ENCODE results near the gene RB1. TPM values are rescaled to one million over a fixed set of nuclear protein-coding genes. Genes with fewer than 3 reads are reported as not detected.
A peak's percentile ranks its signal among the peaks of the same experiment; 100 is the strongest.

Gene RB1
- polyA plus RNA-seq (2012; ENCODE audit: low read depth, missing spikeins): 10.3 TPM

GRCh38 chr13:48303359-48304142 is at the start of gene RB1:
Gene RB1 (plus strand): TSS chr13:48303751. CDS start chr13:48303913, 162 bp downstream.
- TF ChIP-seq PAX5 (IDR thresholded peaks at IDR 0.05; ENCODE audit: insufficient read depth, low read length, severe bottlenecking) (no peak), POU2F2 (IDR thresholded peaks at IDR 0.05; ENCODE audit: low read depth, low read length) (no peak), POLR2AphosphoS5 (IDR thresholded peaks at IDR 0.05; ENCODE audit: low read depth, low read length) (peak; percentile 25; the same call in 1 of the 2 replicates), TAF1 (IDR thresholded peaks at IDR 0.05; ENCODE audit: low read depth, low read length) (0 out of 2 replicates have a peak, but pooled peaks have one; percentile 17), SPI1 (IDR thresholded peaks at IDR 0.05; ENCODE audit: low read depth, low read length) (peak; percentile 50; the same call in 1 of the 2 replicates), POLR2A (IDR thresholded peaks at IDR 0.05; ENCODE audit: low read depth, low read length) (peak; percentile 65)
- peak; percentile 94 for FAIRE-seq
- peak; percentile 77 for DNase-seq (ENCODE audit: insufficient read length, low spot score)

GRCh38 chr13:48253849-48254248 is 49.7 kb upstream of the RB1 start:
- TF ChIP-seq POLR2A (IDR thresholded peaks at IDR 0.05; ENCODE audit: low read depth, low read length) (no peak), POU2F2 (IDR thresholded peaks at IDR 0.05; ENCODE audit: low read depth, low read length) (no peak), POLR2AphosphoS5 (IDR thresholded peaks at IDR 0.05; ENCODE audit: low read depth, low read length) (no peak), PAX5 (IDR thresholded peaks at IDR 0.05; ENCODE audit: insufficient read depth, low read length, severe bottlenecking) (no peak), TAF1 (IDR thresholded peaks at IDR 0.05; ENCODE audit: low read depth, low read length) (no peak), SPI1 (IDR thresholded peaks at IDR 0.05; ENCODE audit: low read depth, low read length) (no peak)
- FAIRE-seq (no peak), DNase-seq (ENCODE audit: insufficient read length, low spot score) (no peak)

GRCh38 chr13:48255090-48255489 is 48.5 kb upstream of the RB1 start:
- TF ChIP-seq POLR2AphosphoS5 (IDR thresholded peaks at IDR 0.05; ENCODE audit: low read depth, low read length): no peak
- no peak for TF ChIP-seq PAX5 (IDR thresholded peaks at IDR 0.05; ENCODE audit: insufficient read depth, low read length, severe bottlenecking)
- no peak for TF ChIP-seq TAF1 (IDR thresholded peaks at IDR 0.05; ENCODE audit: low read depth, low read length)
- TF ChIP-seq SPI1 (IDR thresholded peaks at IDR 0.05; ENCODE audit: low read depth, low read length): no peak
- no peak for TF ChIP-seq POLR2A (IDR thresholded peaks at IDR 0.05; ENCODE audit: low read depth, low read length)
- no peak for TF ChIP-seq POU2F2 (IDR thresholded peaks at IDR 0.05; ENCODE audit: low read depth, low read length)
- FAIRE-seq: no peak
- no peak for DNase-seq (ENCODE audit: insufficient read length, low spot score)

DNA sequence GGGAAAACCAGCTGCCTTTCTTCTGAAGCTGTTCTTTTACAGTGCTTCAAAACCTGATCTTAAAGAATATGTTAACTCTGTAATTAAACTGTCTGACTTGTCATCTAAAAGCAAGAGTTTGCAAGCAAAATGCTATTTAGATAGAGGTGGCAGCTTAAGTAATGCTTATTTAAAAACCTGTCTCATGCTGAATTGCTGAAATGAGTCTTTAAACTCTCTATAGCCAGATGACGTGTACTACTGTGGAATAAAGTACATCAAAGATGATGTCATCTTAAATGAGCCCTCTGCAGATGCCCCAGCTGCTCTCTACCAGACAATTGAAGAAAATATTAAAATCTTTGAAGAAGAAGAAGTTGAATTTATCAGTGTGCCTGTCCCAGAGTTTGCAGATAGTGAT is 47.6 kb upstream of the RB1 start:
- TF ChIP-seq POLR2AphosphoS5 (IDR thresholded peaks at IDR 0.05; ENCODE audit: low read depth, low read length) (no peak), SPI1 (IDR thresholded peaks at IDR 0.05; ENCODE audit: low read depth, low read length) (no peak), POLR2A (IDR thresholded peaks at IDR 0.05; ENCODE audit: low read depth, low read length) (no peak), TAF1 (IDR thresholded peaks at IDR 0.05; ENCODE audit: low read depth, low read length) (no peak), PAX5 (IDR thresholded peaks at IDR 0.05; ENCODE audit: insufficient read depth, low read length, severe bottlenecking) (no peak), POU2F2 (IDR thresholded peaks at IDR 0.05; ENCODE audit: low read depth, low read length) (no peak)
- FAIRE-seq (no peak), DNase-seq (ENCODE audit: insufficient read length, low spot score) (no peak)

DNA sequence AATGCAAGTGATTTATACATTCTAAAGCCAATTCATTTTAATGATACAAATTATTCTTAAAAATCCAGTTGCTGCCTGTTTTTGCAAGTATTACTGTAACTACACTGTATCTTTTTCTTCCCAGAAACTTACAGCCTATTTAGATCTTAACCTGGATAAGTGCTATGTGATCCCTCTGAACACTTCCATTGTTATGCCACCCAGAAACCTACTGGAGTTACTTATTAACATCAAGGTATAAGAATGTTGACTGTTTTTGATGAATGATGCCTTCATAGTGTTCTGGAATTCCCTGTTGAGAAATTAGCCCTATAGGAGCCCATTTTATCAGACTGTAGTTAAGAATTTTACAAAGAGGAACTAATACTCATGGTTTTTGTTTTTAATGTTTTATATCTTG is 45.5 kb upstream of the RB1 start:
- DNase-seq (ENCODE audit: insufficient read length, low spot score) (no peak), FAIRE-seq (no peak)
- TF ChIP-seq POU2F2 (IDR thresholded peaks at IDR 0.05; ENCODE audit: low read depth, low read length): no peak
- no peak for TF ChIP-seq SPI1 (IDR thresholded peaks at IDR 0.05; ENCODE audit: low read depth, low read length)
- TF ChIP-seq PAX5 (IDR thresholded peaks at IDR 0.05; ENCODE audit: insufficient read depth, low read length, severe bottlenecking): no peak
- no peak for TF ChIP-seq TAF1 (IDR thresholded peaks at IDR 0.05; ENCODE audit: low read depth, low read length)
- no peak for TF ChIP-seq POLR2A (IDR thresholded peaks at IDR 0.05; ENCODE audit: low read depth, low read length)
- no peak for TF ChIP-seq POLR2AphosphoS5 (IDR thresholded peaks at IDR 0.05; ENCODE audit: low read depth, low read length)

GRCh38 chr13:48258430-48258829 is 45.1 kb upstream of the RB1 start:
- TF ChIP-seq SPI1 (IDR thresholded peaks at IDR 0.05; ENCODE audit: low read depth, low read length) (no peak), TAF1 (IDR thresholded peaks at IDR 0.05; ENCODE audit: low read depth, low read length) (no peak), POLR2AphosphoS5 (IDR thresholded peaks at IDR 0.05; ENCODE audit: low read depth, low read length) (no peak), POU2F2 (IDR thresholded peaks at IDR 0.05; ENCODE audit: low read depth, low read length) (no peak), POLR2A (IDR thresholded peaks at IDR 0.05; ENCODE audit: low read depth, low read length) (no peak), PAX5 (IDR thresholded peaks at IDR 0.05; ENCODE audit: insufficient read depth, low read length, severe bottlenecking) (no peak)
- DNase-seq (ENCODE audit: insufficient read length, low spot score) (no peak), FAIRE-seq (peak; percentile 13)

DNA sequence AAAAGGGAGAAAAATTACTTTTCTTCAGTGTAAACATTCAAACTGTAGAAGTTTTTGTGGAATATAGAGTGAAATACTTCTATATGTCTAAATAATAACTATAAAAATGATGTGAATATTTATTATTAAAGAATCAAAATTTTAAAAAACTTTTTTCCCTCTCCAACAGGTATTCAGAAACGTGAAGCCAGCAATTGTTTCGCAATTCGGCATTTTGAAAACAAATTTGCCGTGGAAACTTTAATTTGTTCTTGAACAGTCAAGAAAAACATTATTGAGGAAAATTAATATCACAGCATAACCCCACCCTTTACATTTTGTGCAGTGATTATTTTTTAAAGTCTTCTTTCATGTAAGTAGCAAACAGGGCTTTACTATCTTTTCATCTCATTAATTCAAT is 42.6 kb upstream of the RB1 start:
- no peak for TF ChIP-seq POLR2AphosphoS5 (IDR thresholded peaks at IDR 0.05; ENCODE audit: low read depth, low read length)
- no peak for TF ChIP-seq PAX5 (IDR thresholded peaks at IDR 0.05; ENCODE audit: insufficient read depth, low read length, severe bottlenecking)
- TF ChIP-seq SPI1 (IDR thresholded peaks at IDR 0.05; ENCODE audit: low read depth, low read length): no peak
- FAIRE-seq (no peak), DNase-seq (ENCODE audit: insufficient read length, low spot score) (no peak)

- FAIRE-seq (no peak), DNase-seq (ENCODE audit: insufficient read length, low spot score) (no peak)
- TF ChIP-seq POU2F2 (IDR thresholded peaks at IDR 0.05; ENCODE audit: low read depth, low read length) (no peak), SPI1 (IDR thresholded peaks at IDR 0.05; ENCODE audit: low read depth, low read length) (no peak), POLR2AphosphoS5 (IDR thresholded peaks at IDR 0.05; ENCODE audit: low read depth, low read length) (no peak), PAX5 (IDR thresholded peaks at IDR 0.05; ENCODE audit: insufficient read depth, low read length, severe bottlenecking) (no peak), POLR2A (IDR thresholded peaks at IDR 0.05; ENCODE audit: low read depth, low read length) (no peak), TAF1 (IDR thresholded peaks at IDR 0.05; ENCODE audit: low read depth, low read length) (no peak)
These were observed 40.4 kb upstream of the RB1 start for GRCh38 chr13:48263196-48263595.

DNA sequence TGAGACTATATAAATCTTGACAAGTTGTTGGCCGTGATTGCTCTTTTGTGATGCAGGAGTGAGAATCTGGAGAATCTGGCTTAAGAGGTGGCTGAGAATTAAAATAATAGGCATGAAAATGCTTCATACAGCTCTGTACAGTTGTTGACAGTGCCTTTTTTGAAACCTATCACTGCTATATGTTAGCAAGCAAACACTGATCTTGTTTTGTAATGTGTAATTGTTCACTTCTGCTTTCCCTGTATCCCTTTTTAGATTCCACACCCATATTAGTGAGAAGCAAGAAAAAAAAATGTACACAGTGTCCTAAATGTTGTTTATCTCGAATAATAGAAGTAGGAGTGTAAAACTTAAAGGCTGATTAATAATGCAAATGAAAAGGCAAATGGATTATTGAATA is 39.5 kb upstream of the RB1 start:
- DNase-seq (ENCODE audit: insufficient read length, low spot score) (no peak), FAIRE-seq (no peak)
- TF ChIP-seq SPI1 (IDR thresholded peaks at IDR 0.05; ENCODE audit: low read depth, low read length): no peak
